ENCODE measurements around the gene NUDT19. TPM values are rescaled to one million over a fixed set of nuclear protein-coding genes. Genes with fewer than 3 reads are reported as not detected.

The NUDT19 gene
- total and polyA plus RNA-seq, 9 of the 15 experiments (the other 6 are each of a cell fraction or from before 2014, with no cell fraction given): 9.6 to 38.6 (median 14.4) TPM

GRCh38 chr19:32687681-32688080 lies 3.9 kb upstream of the NUDT19 start (continued):
- TF ChIP-seq, protein P1, sequence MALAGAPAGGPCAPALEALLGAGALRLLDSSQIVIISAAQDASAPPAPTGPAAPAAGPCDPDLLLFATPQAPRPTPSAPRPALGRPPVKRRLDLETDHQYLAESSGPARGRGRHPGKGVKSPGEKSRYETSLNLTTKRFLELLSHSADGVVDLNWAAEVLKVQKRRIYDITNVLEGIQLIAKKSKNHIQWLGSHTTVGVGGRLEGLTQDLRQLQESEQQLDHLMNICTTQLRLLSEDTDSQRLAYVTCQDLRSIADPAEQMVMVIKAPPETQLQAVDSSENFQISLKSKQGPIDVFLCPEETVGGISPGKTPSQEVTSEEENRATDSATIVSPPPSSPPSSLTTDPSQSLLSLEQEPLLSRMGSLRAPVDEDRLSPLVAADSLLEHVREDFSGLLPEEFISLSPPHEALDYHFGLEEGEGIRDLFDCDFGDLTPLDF (CRISPR knock-in tag; IDR thresholded peaks at IDR 0.05): no peak
- TF ChIP-seq TCFL5 (CRISPR knock-in tag; conservative IDR thresholded peaks at IDR 0.05) (no peak), RERE (CRISPR knock-in tag; IDR thresholded peaks at IDR 0.05; ENCODE audit: borderline replicate concordance) (no peak), ZNF398 (CRISPR knock-in tag; IDR thresholded peaks at IDR 0.05) (no peak), ZBTB7A (IDR thresholded peaks at IDR 0.05; ENCODE audit: borderline replicate concordance, control insufficient read depth, low read depth, low read length) (peak; percentile 72; the same call in 1 of the 2 replicates), ZC3H4 (CRISPR knock-in tag; IDR thresholded peaks at IDR 0.05; ENCODE audit: borderline replicate concordance) (no peak), SMARCA4 (IDR thresholded peaks at IDR 0.05) (peak; percentile 66), CBFA2T2 (conservative IDR thresholded peaks at IDR 0.05) (peak; percentile 86), SIN3B (IDR thresholded peaks at IDR 0.05; ENCODE audit: low read depth) (no peak), COPS2 (conservative IDR thresholded peaks at IDR 0.05) (no peak), ZKSCAN1 (IDR thresholded peaks at IDR 0.05; ENCODE audit: low read depth, low read length) (no peak), MED1 (CRISPR knock-in tag; IDR thresholded peaks at IDR 0.05; ENCODE audit: borderline replicate concordance) (no peak), GABPA (tag; conservative IDR thresholded peaks at IDR 0.05; ENCODE audit: low read depth) (no peak), KAT2B (IDR thresholded peaks at IDR 0.05; ENCODE audit: low read depth, low read length) (no peak), GTF2F1 (IDR thresholded peaks at IDR 0.05; ENCODE audit: low read depth, low read length) (no peak), MTA2 (IDR thresholded peaks at IDR 0.05; ENCODE audit: low read depth) (peak; percentile 60), POLR2G (IDR thresholded peaks at IDR 0.05; ENCODE audit: low read depth, low read length) (no peak), ZFX (CRISPR knock-in tag; IDR thresholded peaks at IDR 0.05) (peak; percentile 48), SMARCE1 (IDR thresholded peaks at IDR 0.05) (peak; percentile 32; the same call in 1 of the 2 replicates), ZNF263 (CRISPR knock-in tag; IDR thresholded peaks at IDR 0.05; ENCODE audit: borderline replicate concordance) (peak; percentile 64; the same call in 1 of the 2 replicates)
- TF ChIP-seq, protein P2, sequence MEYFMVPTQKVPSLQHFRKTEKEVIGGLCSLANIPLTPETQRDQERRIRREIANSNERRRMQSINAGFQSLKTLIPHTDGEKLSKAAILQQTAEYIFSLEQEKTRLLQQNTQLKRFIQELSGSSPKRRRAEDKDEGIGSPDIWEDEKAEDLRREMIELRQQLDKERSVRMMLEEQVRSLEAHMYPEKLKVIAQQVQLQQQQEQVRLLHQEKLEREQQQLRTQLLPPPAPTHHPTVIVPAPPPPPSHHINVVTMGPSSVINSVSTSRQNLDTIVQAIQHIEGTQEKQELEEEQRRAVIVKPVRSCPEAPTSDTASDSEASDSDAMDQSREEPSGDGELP (CRISPR knock-in tag; IDR thresholded peaks at IDR 0.05; ENCODE audit: borderline replicate concordance): peak; percentile 56; the same call in 1 of the 2 replicates

Data from K562 (cell line).